ENCODE measurements around the gene ACTR3. TPM values are rescaled to one million over a fixed set of nuclear protein-coding genes. Genes with fewer than 3 reads are reported as not detected.

Gene ACTR3
- total RNA-seq, 4 donors from 2014 or later, result 80.0 to 124 (median 101) TPM

- Histone ChIP-seq H3K4me3 (no peak overlapping the region), H3K9me3 (no peaks in the 10 kb centered on the region), H3K27ac (peak overlapping the region; percentile 27 to 89 (median 74)), H3K4me1 (peaks cover 0 to 11% (median 0%) of the 10 kb centered on the region in 4 donors), H3K27me3 (no peaks in the 10 kb centered on the region), H3K36me3 (no peaks in the 10 kb centered on the region)
- TF ChIP-seq POLR2A (IDR thresholded peaks at IDR 0.05) (no peak), CTCF (IDR thresholded peaks at IDR 0.05) (peak in 2 of 6 experiments; percentile 8 to 19)
- DNase-seq, result peak; percentile 42 to 79 (median 74)
Observed at GRCh38 chr2:113876503-113877387, 13.1 kb upstream of the ACTR3 start.

- Histone ChIP-seq H3K27me3 (no peaks in the 10 kb centered on the region), H3K4me1 (peaks cover 0 to 11% (median 0%) of the 10 kb centered on the region in 4 donors), H3K27ac (peak overlapping the region; percentile 18 to 89 (median 74)), H3K9me3 (no peaks in the 10 kb centered on the region), H3K36me3 (no peaks in the 10 kb centered on the region), H3K4me3 (peak overlapping the region in 1 of 4 donors; percentile 20)
- no peak for DNase-seq
- TF ChIP-seq CTCF (IDR thresholded peaks at IDR 0.05) (no peak), POLR2A (IDR thresholded peaks at IDR 0.05) (no peak)
Observed at GRCh38 chr2:113877711-113878598, 11.9 kb upstream of the ACTR3 start.

GRCh38 chr2:113878743-113879142 lies 11.1 kb upstream of the ACTR3 start:
- H3K4me3 ChIP-seq, result no peak overlapping the region
- no peak for DNase-seq
- no peaks in the 10 kb centered on the region for H3K9me3 ChIP-seq
- TF ChIP-seq POLR2A (IDR thresholded peaks at IDR 0.05) (no peak), CTCF (IDR thresholded peaks at IDR 0.05) (no peak)
- H3K27ac ChIP-seq, result peak overlapping the region in 3 of 4 donors; percentile 63 to 89 (median 71)
- no peaks in the 10 kb centered on the region for H3K27me3 ChIP-seq
- H3K36me3 ChIP-seq, result no peaks in the 10 kb centered on the region
- peaks cover 0 to 11% (median 0%) of the 10 kb centered on the region in 4 donors for H3K4me1 ChIP-seq

- DNase-seq, result no peak
- no peak overlapping the region for H3K4me3 ChIP-seq
- H3K27ac ChIP-seq, result peak overlapping the region in 1 of 4 donors; percentile 71
- no peaks in the 10 kb centered on the region for H3K9me3 ChIP-seq
- no peak for TF ChIP-seq POLR2A (IDR thresholded peaks at IDR 0.05)
- TF ChIP-seq CTCF (IDR thresholded peaks at IDR 0.05), result no peak
- no peaks in the 10 kb centered on the region for H3K27me3 ChIP-seq
- H3K36me3 ChIP-seq, result no peaks in the 10 kb centered on the region
- H3K4me1 ChIP-seq, result peaks cover 0 to 11% (median 0%) of the 10 kb centered on the region in 4 donors
Observed at GRCh38 chr2:113879457-113879856, 10.4 kb upstream of the ACTR3 start.

- Histone ChIP-seq H3K27ac (peak overlapping the region; percentile 34 to 97 (median 48)), H3K4me1 (peaks cover 0 to 30% (median 9%) of the 10 kb centered on the region in 4 donors), H3K4me3 (no peak overlapping the region), H3K36me3 (no peaks in the 10 kb centered on the region), H3K9me3 (no peaks in the 10 kb centered on the region), H3K27me3 (no peaks in the 10 kb centered on the region)
- peak in 2 of 3 donors; percentile 87 to 89 for DNase-seq
- TF ChIP-seq CTCF (IDR thresholded peaks at IDR 0.05) (no peak), POLR2A (IDR thresholded peaks at IDR 0.05) (no peak)
Observed at GRCh38 chr2:113886479-113887008, 3.3 kb upstream of the ACTR3 start.
